Ascending aorta (tissue), 2 donors: Measurements from ENCODE around the gene ADA. TPM values are rescaled to one million over a fixed set of nuclear protein-coding genes. Genes with fewer than 3 reads are reported as not detected.

ENCODE experiments used
- DNase-seq, 2 donors: peaks; one replicate each; pipeline ENCODE4 v3.0.0-alpha.2; 2019; ENCODE audit warnings: low spot score in 2 of 2
- H3K27ac ChIP-seq, 2 donors: fragments of 200-600 bp; sonication (generic); one replicate each; pipeline ENCODE4 v1.5.1; 2016 to 2017; ENCODE audit warnings: mild to moderate bottlenecking in 1 of 2
- H3K27me3 ChIP-seq: fragments of 200-600 bp; sonication (generic); one replicate; pipeline ENCODE4 v1.5.1; 2017
- H3K36me3 ChIP-seq, 2 donors: fragments of 200-600 bp; sonication (generic); one replicate each; pipeline ENCODE4 v1.5.1; 2016
- H3K4me1 ChIP-seq, 2 donors: fragments of 200-600 bp; sonication (generic); one replicate each; pipeline ENCODE4 v1.5.1; 2016 to 2017; ENCODE audit warnings: mild to moderate bottlenecking in 1 of 2
- H3K4me3 ChIP-seq, 2 donors: fragments of 200-600 bp; sonication (generic); one replicate each; pipeline ENCODE4 v1.5.1; 2016 to 2017; ENCODE audit warnings: mild to moderate bottlenecking in 1 of 2
- H3K9me3 ChIP-seq, 2 donors: fragments of 200-600 bp; sonication (generic); one replicate each; pipeline ENCODE4 v1.5.1; 2016
- intact Hi-C: fragments of 100-400 bp; cut with DNase I; formaldehyde crosslinking; loops from one replicate; pipeline ENCODE4 v1.15.1; 2023
- total RNA-seq: library from RNA; depleted of rRNA; stranded (reverse); fragments of >200 nt; gene quantifications from one replicate; pipeline ENCODE4 v1.1.0, GENCODE V29; 2016
- TF ChIP-seq, protein P1 (sequence below), 3 experiments: fragments of 200-600 bp in 2 of 3; fragments of 450-650 bp in 1 of 3; sonication (generic) in 2 of 3; IDR thresholded peaks; one replicate each; pipeline ENCODE4 v1.5.1; 2016 to 2019; ENCODE audit warnings: antibody characterized with exemption in 3 of 3, mild to moderate bottlenecking in 1 of 3, moderate library complexity in 1 of 3

ADA gene
- total RNA-seq, 1 donor from 2014 or later: 0.75 TPM

DNA sequence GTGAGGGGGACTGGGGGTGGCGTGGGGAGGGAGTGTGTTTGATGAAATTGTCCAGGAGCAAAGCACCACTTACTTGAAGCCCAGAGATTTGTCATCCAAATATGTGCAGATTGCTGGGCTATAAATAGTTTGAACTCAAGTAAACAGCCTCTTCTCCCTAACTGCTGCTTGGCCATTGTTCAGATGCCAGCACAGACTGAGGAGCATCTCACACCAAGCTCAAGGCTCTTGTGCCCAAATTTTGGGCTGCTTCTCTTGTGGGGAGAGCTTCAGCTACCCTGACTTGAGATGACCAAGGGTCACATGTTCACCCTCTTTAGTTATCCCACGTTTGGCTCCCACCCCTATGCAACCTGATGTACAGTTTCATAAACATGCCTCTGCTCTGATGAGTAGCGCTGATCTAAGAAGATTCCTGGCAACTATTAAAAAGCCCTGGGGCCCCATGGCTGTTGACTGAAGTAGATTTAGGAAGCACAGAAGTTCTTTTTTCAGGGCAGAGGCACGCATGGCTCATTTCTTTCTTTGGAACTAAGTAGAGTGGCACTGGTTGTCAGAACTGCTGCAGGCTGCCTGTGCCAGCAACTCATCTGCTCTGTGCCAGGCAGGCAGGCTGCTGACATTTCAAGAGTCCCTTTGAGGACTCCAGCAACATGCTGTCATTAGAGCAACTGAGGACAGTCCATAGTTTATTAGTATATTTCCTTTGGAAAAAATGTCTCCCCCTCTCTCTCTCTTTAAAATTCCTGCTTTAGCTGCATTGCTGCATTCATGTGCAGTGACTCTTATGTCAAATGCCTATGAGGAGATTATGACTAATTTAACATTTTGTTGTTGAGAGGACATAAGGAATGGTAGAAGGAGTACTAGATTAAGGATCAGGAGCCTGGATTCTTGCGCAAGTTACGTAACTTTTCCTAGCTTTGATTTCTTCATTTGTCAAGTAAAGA lies 78.7 kb downstream of the ADA start:
- Histone ChIP-seq H3K4me3 (peak overlapping the region in 1 of 2 donors; percentile 29), H3K36me3 (no peaks in the 10 kb centered on the region), H3K27me3 (no peaks in the 10 kb centered on the region), H3K27ac (peak overlapping the region; percentile 81 to 84), H3K4me1 (peaks cover 0 to 16% of the 10 kb centered on the region in 2 donors), H3K9me3 (no peaks in the 10 kb centered on the region)
- TF ChIP-seq, protein P1, sequence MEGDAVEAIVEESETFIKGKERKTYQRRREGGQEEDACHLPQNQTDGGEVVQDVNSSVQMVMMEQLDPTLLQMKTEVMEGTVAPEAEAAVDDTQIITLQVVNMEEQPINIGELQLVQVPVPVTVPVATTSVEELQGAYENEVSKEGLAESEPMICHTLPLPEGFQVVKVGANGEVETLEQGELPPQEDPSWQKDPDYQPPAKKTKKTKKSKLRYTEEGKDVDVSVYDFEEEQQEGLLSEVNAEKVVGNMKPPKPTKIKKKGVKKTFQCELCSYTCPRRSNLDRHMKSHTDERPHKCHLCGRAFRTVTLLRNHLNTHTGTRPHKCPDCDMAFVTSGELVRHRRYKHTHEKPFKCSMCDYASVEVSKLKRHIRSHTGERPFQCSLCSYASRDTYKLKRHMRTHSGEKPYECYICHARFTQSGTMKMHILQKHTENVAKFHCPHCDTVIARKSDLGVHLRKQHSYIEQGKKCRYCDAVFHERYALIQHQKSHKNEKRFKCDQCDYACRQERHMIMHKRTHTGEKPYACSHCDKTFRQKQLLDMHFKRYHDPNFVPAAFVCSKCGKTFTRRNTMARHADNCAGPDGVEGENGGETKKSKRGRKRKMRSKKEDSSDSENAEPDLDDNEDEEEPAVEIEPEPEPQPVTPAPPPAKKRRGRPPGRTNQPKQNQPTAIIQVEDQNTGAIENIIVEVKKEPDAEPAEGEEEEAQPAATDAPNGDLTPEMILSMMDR (IDR thresholded peaks at IDR 0.05): no peak
- DNase-seq: peak in 1 of 2 donors; percentile 80
- intact Hi-C loops: loop anchor here (2.0 to 5.0 kb wide), 2 partner anchors 28 to 51 kb away; partner anchors contain the start of gene SERINC3

DNA sequence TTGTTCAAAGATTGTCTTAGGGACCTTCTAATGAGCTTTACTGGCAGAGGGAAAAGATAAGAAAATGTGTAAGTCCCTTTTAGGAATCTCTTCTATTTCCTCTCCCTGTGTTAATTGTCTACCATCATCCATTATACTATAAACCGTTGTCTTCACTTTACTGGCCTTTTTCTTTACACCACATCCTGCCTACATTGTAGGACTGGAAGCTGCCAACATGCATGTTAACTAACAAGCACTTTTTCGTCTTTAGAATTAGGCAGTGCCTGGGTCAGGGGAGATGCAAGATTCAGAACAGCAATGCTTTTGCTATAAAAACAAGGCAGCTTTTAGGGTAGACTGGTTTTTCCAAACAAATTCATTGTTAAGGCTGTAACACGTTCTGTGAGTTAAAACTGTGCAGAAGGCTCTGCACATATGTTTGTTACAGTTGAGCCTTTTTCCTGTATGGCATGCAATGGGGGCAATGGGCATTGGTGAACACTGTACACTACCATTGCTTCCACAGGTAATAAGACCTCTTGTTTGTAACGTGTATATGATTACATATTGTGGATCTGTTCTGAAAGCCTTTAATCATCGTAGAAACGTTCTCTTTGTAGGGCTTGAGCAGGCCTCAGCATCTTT lies 80.0 kb downstream of the ADA start:
- DNase-seq: no peak
- intact Hi-C loops: loop anchor here (5.0 kb wide), 1 partner anchor 49 kb away; the partner anchor contains the start of gene SERINC3
- H3K9me3 ChIP-seq: no peaks in the 10 kb centered on the region
- peaks cover 0 to 16% of the 10 kb centered on the region in 2 donors for H3K4me1 ChIP-seq
- TF ChIP-seq, protein P1 (IDR thresholded peaks at IDR 0.05): no peak
- no peaks in the 10 kb centered on the region for H3K27me3 ChIP-seq
- no peak overlapping the region for H3K4me3 ChIP-seq
- no peak overlapping the region for H3K27ac ChIP-seq
- no peaks in the 10 kb centered on the region for H3K36me3 ChIP-seq

DNA sequence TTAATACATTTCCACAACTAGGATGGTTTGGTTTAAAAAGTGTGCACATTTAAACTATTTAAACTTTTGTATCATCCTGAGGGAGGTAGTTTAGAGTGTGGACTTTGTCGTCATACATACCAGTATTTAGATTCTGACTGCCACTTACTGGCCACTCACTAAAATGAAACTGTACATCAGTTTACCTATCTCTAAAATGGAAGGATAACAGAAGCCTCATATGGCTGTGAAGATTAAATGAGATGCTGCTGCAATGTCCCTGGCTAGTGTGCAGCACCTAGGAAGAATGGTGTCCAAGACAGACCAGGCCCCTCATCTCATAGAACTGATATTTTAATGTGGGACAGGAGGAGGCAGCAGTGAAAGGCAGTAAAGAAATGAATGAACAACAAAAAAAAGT lies 81.1 kb downstream of the ADA start:
- Histone ChIP-seq H3K4me1 (peaks cover 0 to 16% of the 10 kb centered on the region in 2 donors), H3K27ac (no peak overlapping the region), H3K36me3 (no peaks in the 10 kb centered on the region), H3K4me3 (no peak overlapping the region), H3K27me3 (no peaks in the 10 kb centered on the region), H3K9me3 (no peaks in the 10 kb centered on the region)
- no peak for DNase-seq
- intact Hi-C loops: loop anchor here (5.0 kb wide), 1 partner anchor 48 kb away; the partner anchor contains the start of gene SERINC3
- TF ChIP-seq, protein P1 (IDR thresholded peaks at IDR 0.05): no peak

Other genes starting within 250 kb of the ADA start
- 44.9 TPM for gene TTPAL, start 175.8 kb downstream of the ADA start, total RNA-seq
- 78.1 TPM for gene SERINC3, start 129.6 kb downstream of the ADA start, total RNA-seq
- gene PKIG, start 69.1 kb downstream of the ADA start, total RNA-seq: 84.7 TPM
- 377 TPM for gene CCN5, start 63.7 kb upstream of the ADA start, total RNA-seq
- gene KCNK15, start 94.2 kb upstream of the ADA start, total RNA-seq: 62.6 TPM
- 4.0 TPM for gene RIMS4, start 158.8 kb upstream of the ADA start, total RNA-seq
- 50.4 TPM for gene YWHAB, start 234.0 kb upstream of the ADA start, total RNA-seq